ENCODE results near the gene HOXD3.
A peak's percentile ranks its signal among the peaks of the same experiment; 100 is the strongest.

HOXD3 gene

GRCh38 chr2:176173567-176174381 lies 16.7 kb downstream of the HOXD3 start:
- DNase-seq (ENCODE audit: low read depth): no peak

GRCh38 chr2:176174382-176174823 lies 17.3 kb downstream of the HOXD3 start:
- H3K4me3 ChIP-seq (ENCODE audit: low read depth, low read length): no peak overlapping the region
- no peak for DNase-seq (ENCODE audit: low read depth)

More at GRCh38 chr2:176173567-176174381, 16.7 kb downstream of the HOXD3 start:
- no peak overlapping the region for H3K4me3 ChIP-seq (ENCODE audit: low read depth, low read length)

- no peak for DNase-seq (ENCODE audit: low read depth)
- no peak overlapping the region for H3K4me3 ChIP-seq (ENCODE audit: low read depth, low read length)
Observed at GRCh38 chr2:176174824-176175708, 18.0 kb downstream of the HOXD3 start.

GRCh38 chr2:176175709-176176607 lies 18.9 kb downstream of the HOXD3 start:
- H3K4me3 ChIP-seq (ENCODE audit: low read depth, low read length): no peak overlapping the region
- no peak for DNase-seq (ENCODE audit: low read depth)

- no peak for DNase-seq (ENCODE audit: low read depth)
- peak overlapping the region; percentile 43 for H3K4me3 ChIP-seq (ENCODE audit: low read depth, low read length)
Observed at GRCh38 chr2:176177580-176178037, 20.5 kb downstream of the HOXD3 start.

GRCh38 chr2:176178038-176178756 lies 21.1 kb downstream of the HOXD3 start:
- H3K4me3 ChIP-seq (ENCODE audit: low read depth, low read length): peak overlapping the region; percentile 43

GRCh38 chr2:176178757-176179295 lies 21.7 kb downstream of the HOXD3 start:
- no peak for DNase-seq (ENCODE audit: low read depth)
- H3K4me3 ChIP-seq (ENCODE audit: low read depth, low read length): peak overlapping the region; percentile 43

More at GRCh38 chr2:176178038-176178756, 21.1 kb downstream of the HOXD3 start:
- no peak for DNase-seq (ENCODE audit: low read depth)

- DNase-seq (ENCODE audit: low read depth): no peak
- H3K4me3 ChIP-seq (ENCODE audit: low read depth, low read length): no peak overlapping the region
Observed at GRCh38 chr2:176181551-176181950, 24.4 kb downstream of the HOXD3 start.

GRCh38 chr2:176182671-176183070 lies 25.6 kb downstream of the HOXD3 start:
- H3K4me3 ChIP-seq (ENCODE audit: low read depth, low read length): no peak overlapping the region
- no peak for DNase-seq (ENCODE audit: low read depth)

GRCh38 chr2:176184749-176185148 lies 27.6 kb downstream of the HOXD3 start:
- no peak for DNase-seq (ENCODE audit: low read depth)
- H3K4me3 ChIP-seq (ENCODE audit: low read depth, low read length): no peak overlapping the region

GRCh38 chr2:176186024-176186423 lies 28.9 kb downstream of the HOXD3 start:
- no peak for DNase-seq (ENCODE audit: low read depth)

GRCh38 chr2:176187200-176187898 lies 30.2 kb downstream of the HOXD3 start:
- no peak for DNase-seq (ENCODE audit: low read depth)
- peak overlapping the region; percentile 56 for H3K4me3 ChIP-seq (ENCODE audit: low read depth, low read length)

More at GRCh38 chr2:176186024-176186423, 28.9 kb downstream of the HOXD3 start:
- H3K4me3 ChIP-seq (ENCODE audit: low read depth, low read length): no peak overlapping the region

GRCh38 chr2:176187899-176188773 lies 31.0 kb downstream of the HOXD3 start, which contains the start of gene HOXD1:
TSS of gene HOXD1 (plus strand) at chr2:176188668. CDS start at chr2:176188802, 134 bp downstream.
- H3K4me3 ChIP-seq (ENCODE audit: low read depth, low read length): peak within 1 kb of the TSS; percentile 56
- DNase-seq (ENCODE audit: low read depth): no peak

GRCh38 chr2:176188774-176189680 lies 31.9 kb downstream of the HOXD3 start:
- DNase-seq (ENCODE audit: low read depth): no peak
- H3K4me3 ChIP-seq (ENCODE audit: low read depth, low read length): peak overlapping the region; percentile 56
